Ascending aorta (tissue), 2 donors: Measurements from ENCODE around the gene BMP2K. TPM values are rescaled to one million over a fixed set of nuclear protein-coding genes. Genes with fewer than 3 reads are reported as not detected.

Source experiments
- DNase-seq, 2 donors: peaks; one replicate each; pipeline ENCODE4 v3.0.0-alpha.2; 2019; ENCODE audit warnings: low spot score in 2 of 2
- H3K27ac ChIP-seq, 2 donors: fragments of 200-600 bp; sonication (generic); one replicate each; pipeline ENCODE4 v1.5.1; 2016 to 2017; ENCODE audit warnings: mild to moderate bottlenecking in 1 of 2
- H3K27me3 ChIP-seq: fragments of 200-600 bp; sonication (generic); one replicate; pipeline ENCODE4 v1.5.1; 2017
- H3K36me3 ChIP-seq, 2 donors: fragments of 200-600 bp; sonication (generic); one replicate each; pipeline ENCODE4 v1.5.1; 2016
- H3K4me1 ChIP-seq, 2 donors: fragments of 200-600 bp; sonication (generic); one replicate each; pipeline ENCODE4 v1.5.1; 2016 to 2017; ENCODE audit warnings: mild to moderate bottlenecking in 1 of 2
- H3K4me3 ChIP-seq, 2 donors: fragments of 200-600 bp; sonication (generic); one replicate each; pipeline ENCODE4 v1.5.1; 2016 to 2017; ENCODE audit warnings: mild to moderate bottlenecking in 1 of 2
- H3K9me3 ChIP-seq, 2 donors: fragments of 200-600 bp; sonication (generic); one replicate each; pipeline ENCODE4 v1.5.1; 2016
- intact Hi-C: fragments of 100-400 bp; cut with DNase I; formaldehyde crosslinking; loops from one replicate; pipeline ENCODE4 v1.15.1; 2023
- total RNA-seq: library from RNA; depleted of rRNA; stranded (reverse); fragments of >200 nt; gene quantifications from one replicate; pipeline ENCODE4 v1.1.0, GENCODE V29; 2016
- TF ChIP-seq, protein P1 (sequence below), 3 experiments: fragments of 200-600 bp in 2 of 3; fragments of 450-650 bp in 1 of 3; sonication (generic) in 2 of 3; IDR thresholded peaks; one replicate each; pipeline ENCODE4 v1.5.1; 2016 to 2019; ENCODE audit warnings: antibody characterized with exemption in 3 of 3, mild to moderate bottlenecking in 1 of 3, moderate library complexity in 1 of 3

Gene BMP2K
- total RNA-seq, 1 donor from 2014 or later: 16.6 TPM

- intact Hi-C loops: no loop called here
- Histone ChIP-seq H3K27me3 (no peaks in the 10 kb centered on the region), H3K4me1 (no peaks in the 10 kb centered on the region), H3K36me3 (no peaks in the 10 kb centered on the region), H3K27ac (no peak overlapping the region), H3K4me3 (no peak overlapping the region), H3K9me3 (no peaks in the 10 kb centered on the region)
- no peak for DNase-seq
- TF ChIP-seq, protein P1, sequence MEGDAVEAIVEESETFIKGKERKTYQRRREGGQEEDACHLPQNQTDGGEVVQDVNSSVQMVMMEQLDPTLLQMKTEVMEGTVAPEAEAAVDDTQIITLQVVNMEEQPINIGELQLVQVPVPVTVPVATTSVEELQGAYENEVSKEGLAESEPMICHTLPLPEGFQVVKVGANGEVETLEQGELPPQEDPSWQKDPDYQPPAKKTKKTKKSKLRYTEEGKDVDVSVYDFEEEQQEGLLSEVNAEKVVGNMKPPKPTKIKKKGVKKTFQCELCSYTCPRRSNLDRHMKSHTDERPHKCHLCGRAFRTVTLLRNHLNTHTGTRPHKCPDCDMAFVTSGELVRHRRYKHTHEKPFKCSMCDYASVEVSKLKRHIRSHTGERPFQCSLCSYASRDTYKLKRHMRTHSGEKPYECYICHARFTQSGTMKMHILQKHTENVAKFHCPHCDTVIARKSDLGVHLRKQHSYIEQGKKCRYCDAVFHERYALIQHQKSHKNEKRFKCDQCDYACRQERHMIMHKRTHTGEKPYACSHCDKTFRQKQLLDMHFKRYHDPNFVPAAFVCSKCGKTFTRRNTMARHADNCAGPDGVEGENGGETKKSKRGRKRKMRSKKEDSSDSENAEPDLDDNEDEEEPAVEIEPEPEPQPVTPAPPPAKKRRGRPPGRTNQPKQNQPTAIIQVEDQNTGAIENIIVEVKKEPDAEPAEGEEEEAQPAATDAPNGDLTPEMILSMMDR (IDR thresholded peaks at IDR 0.05): no peak
Observed at GRCh38 chr4:78764498-78764961, 11.6 kb upstream of the BMP2K start.

DNA sequence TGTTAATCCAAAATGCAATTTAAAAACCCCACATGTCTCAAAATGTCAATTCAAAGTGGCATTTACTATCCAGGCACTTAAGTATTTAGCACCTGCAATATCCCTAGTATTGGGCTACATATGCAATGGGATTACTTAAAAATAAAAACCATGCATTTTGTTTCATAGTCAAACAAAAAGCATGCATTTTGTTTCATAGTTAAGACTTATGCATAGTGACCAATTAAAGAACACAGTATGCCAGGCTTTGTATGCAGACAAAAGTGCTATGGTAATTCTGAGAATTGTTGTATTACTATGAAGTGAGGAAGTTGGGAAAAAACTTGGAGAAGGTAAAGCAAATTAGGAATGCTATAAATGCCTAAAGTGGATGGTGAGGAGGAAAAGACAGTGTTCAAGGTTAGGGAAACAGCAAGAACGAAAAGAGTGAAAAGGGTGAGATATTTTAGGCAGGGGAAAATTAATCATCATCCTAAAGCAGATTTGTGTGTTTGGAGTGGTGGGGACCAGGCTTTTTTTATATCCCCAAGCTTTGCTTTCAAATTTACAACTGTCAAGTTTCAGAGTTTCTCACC is 10.6 kb upstream of the BMP2K start:
- intact Hi-C loops: no loop called here
- H3K27me3 ChIP-seq: no peaks in the 10 kb centered on the region
- H3K36me3 ChIP-seq: no peaks in the 10 kb centered on the region
- no peak overlapping the region for H3K4me3 ChIP-seq
- H3K9me3 ChIP-seq: no peaks in the 10 kb centered on the region
- TF ChIP-seq, protein P1 (IDR thresholded peaks at IDR 0.05): no peak
- no peak for DNase-seq
- no peak overlapping the region for H3K27ac ChIP-seq
- no peaks in the 10 kb centered on the region for H3K4me1 ChIP-seq

GRCh38 chr4:78766026-78766425 is 10.1 kb upstream of the BMP2K start:
- H3K27ac ChIP-seq: no peak overlapping the region
- H3K9me3 ChIP-seq: no peaks in the 10 kb centered on the region
- no peaks in the 10 kb centered on the region for H3K4me1 ChIP-seq
- H3K27me3 ChIP-seq: no peaks in the 10 kb centered on the region
- H3K4me3 ChIP-seq: no peak overlapping the region
- H3K36me3 ChIP-seq: no peaks in the 10 kb centered on the region
- TF ChIP-seq, protein P1 (IDR thresholded peaks at IDR 0.05): no peak
- DNase-seq: no peak
- intact Hi-C loops: no loop called here

DNA sequence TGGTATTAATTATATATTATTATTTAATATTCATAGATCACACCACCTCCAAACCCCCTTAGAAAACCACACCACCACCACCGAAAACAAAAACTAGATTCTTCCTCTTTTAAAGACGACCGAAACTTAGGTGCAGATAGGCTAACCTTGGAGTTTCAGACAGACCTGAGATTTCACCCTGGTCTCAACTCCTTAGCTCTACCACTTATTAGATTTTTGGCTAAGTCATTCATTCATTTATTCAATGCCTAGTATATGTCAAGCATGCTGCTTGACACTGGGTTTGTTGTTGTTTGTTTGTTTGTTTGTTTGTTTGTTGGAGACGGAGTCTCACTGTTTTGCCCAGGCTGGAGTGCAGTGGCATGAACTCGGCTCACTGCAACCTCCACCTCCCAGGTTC is 9.5 kb upstream of the BMP2K start:
- Histone ChIP-seq H3K27ac (no peak overlapping the region), H3K36me3 (no peaks in the 10 kb centered on the region), H3K9me3 (no peaks in the 10 kb centered on the region), H3K4me3 (no peak overlapping the region), H3K27me3 (no peaks in the 10 kb centered on the region), H3K4me1 (no peaks in the 10 kb centered on the region)
- intact Hi-C loops: no loop called here
- TF ChIP-seq, protein P1 (IDR thresholded peaks at IDR 0.05): no peak
- DNase-seq: no peak

DNA sequence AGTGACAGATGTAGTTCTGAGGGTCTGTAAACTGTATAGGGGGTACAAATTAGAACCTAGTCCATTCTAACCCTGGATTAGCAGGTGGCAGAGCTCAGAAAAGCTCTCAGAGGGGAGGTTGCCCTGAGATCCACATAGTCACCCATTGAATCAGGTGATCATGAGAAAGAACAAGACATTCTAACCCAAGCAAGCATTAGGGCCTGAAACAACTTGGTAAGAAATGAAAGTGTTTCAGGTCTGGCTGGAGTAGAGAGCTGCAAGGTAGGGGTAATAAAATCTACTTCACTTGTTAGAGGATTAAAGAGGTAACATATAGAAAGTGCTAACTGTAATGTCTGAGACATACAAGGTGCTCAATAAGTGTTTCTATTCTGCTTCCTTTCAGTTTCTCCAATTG is 8.8 kb upstream of the BMP2K start:
- no peaks in the 10 kb centered on the region for H3K36me3 ChIP-seq
- no peak for DNase-seq
- H3K27ac ChIP-seq: no peak overlapping the region
- H3K9me3 ChIP-seq: no peaks in the 10 kb centered on the region
- TF ChIP-seq, protein P1 (IDR thresholded peaks at IDR 0.05): no peak
- H3K4me1 ChIP-seq: no peaks in the 10 kb centered on the region
- intact Hi-C loops: no loop called here
- no peak overlapping the region for H3K4me3 ChIP-seq
- no peaks in the 10 kb centered on the region for H3K27me3 ChIP-seq
